RWPE2 (cell line): Measurements from ENCODE around the gene HPN.

Source experiments
- ATAC-seq: fragments of 200-7000 bp; cut with Tn5 transposase; 3 replicates; pipeline ENCODE4 v1.9.1; 2021; ENCODE audit warnings: low read depth
- DNase-seq: peaks from one replicate; pipeline ENCODE4 v3.0.0-alpha.2; 2020; ENCODE audit warnings: low spot score
- H3K27ac ChIP-seq: fragments of 450-650 bp; 2 replicates; pipeline ENCODE4 v1.5.1; 2017; ENCODE audit warnings: mild to moderate bottlenecking; ENCODE audit not compliant: poor library complexity, severe bottlenecking
- H3K27me3 ChIP-seq: fragments of 250-450 bp; sonication (Bioruptor Pico); 2 replicates; pipeline ENCODE4 v1.5.1; 2021; ENCODE audit warnings: mild to moderate bottlenecking, moderate library complexity; ENCODE audit not compliant: insufficient read depth, poor library complexity, severe bottlenecking
- H3K36me3 ChIP-seq: fragments of 250-450 bp; sonication (Bioruptor Pico); 2 replicates; pipeline ENCODE4 v1.5.1; 2020; ENCODE audit warnings: low read depth, mild to moderate bottlenecking, moderate library complexity
- H3K4me1 ChIP-seq: fragments of 250-450 bp; sonication (Bioruptor Pico); 2 replicates; pipeline ENCODE4 v1.5.1; 2021; ENCODE audit warnings: mild to moderate bottlenecking, moderate library complexity; ENCODE audit not compliant: insufficient read depth, poor library complexity, severe bottlenecking
- H3K4me3 ChIP-seq: fragments of 250-450 bp; sonication (Bioruptor Pico); 2 replicates; pipeline ENCODE4 v1.5.1; 2021; ENCODE audit warnings: mild to moderate bottlenecking, moderate library complexity; ENCODE audit not compliant: severe bottlenecking
- H3K9me3 ChIP-seq: fragments of 250-450 bp; sonication (Bioruptor Pico); 2 replicates; pipeline ENCODE4 v1.5.1; 2021; ENCODE audit warnings: mild to moderate bottlenecking, moderate library complexity; ENCODE audit not compliant: severe bottlenecking
- CTCF ChIP-seq: fragments of 450-650 bp; IDR thresholded peaks from one replicate; pipeline ENCODE4 v1.5.1; 2017; ENCODE audit warnings: mild to moderate bottlenecking, moderate library complexity; ENCODE audit not compliant: poor library complexity, severe bottlenecking

The HPN gene

GRCh38 chr19:35044317-35045117 is 3.0 kb downstream of the HPN start:
- Histone ChIP-seq H3K9me3 (no peaks in the 10 kb centered on the region), H3K4me1 (no peaks in the 10 kb centered on the region), H3K36me3 (no peaks in the 10 kb centered on the region), H3K27ac (no peak overlapping the region), H3K4me3 (no peak overlapping the region), H3K27me3 (no peaks in the 10 kb centered on the region)
- peak; percentile 82 for TF ChIP-seq CTCF
- ATAC-seq = no peak
- no peak for DNase-seq

- DNase-seq (no peak), ATAC-seq (peak; percentile 80)
- Histone ChIP-seq H3K9me3 (no peaks in the 10 kb centered on the region), H3K4me3 (no peak overlapping the region), H3K36me3 (no peaks in the 10 kb centered on the region), H3K27me3 (no peaks in the 10 kb centered on the region), H3K27ac (no peak overlapping the region), H3K4me1 (no peaks in the 10 kb centered on the region)
- peak; percentile 26 for TF ChIP-seq CTCF
These were observed 4.3 kb downstream of the HPN start for GRCh38 chr19:35045667-35046300.

- no peak overlapping the region for H3K27ac ChIP-seq
- no peak for TF ChIP-seq CTCF
- no peaks in the 10 kb centered on the region for H3K36me3 ChIP-seq
- no peaks in the 10 kb centered on the region for H3K9me3 ChIP-seq
- no peak for ATAC-seq
- no peaks in the 10 kb centered on the region for H3K27me3 ChIP-seq
- no peak for DNase-seq
- no peaks in the 10 kb centered on the region for H3K4me1 ChIP-seq
- no peak overlapping the region for H3K4me3 ChIP-seq
These were observed 4.9 kb downstream of the HPN start for GRCh38 chr19:35046461-35046860.

GRCh38 chr19:35048911-35049411 is 7.4 kb downstream of the HPN start:
- Histone ChIP-seq H3K27ac (no peak overlapping the region), H3K9me3 (no peaks in the 10 kb centered on the region), H3K4me3 (no peak overlapping the region), H3K36me3 (no peaks in the 10 kb centered on the region), H3K27me3 (no peaks in the 10 kb centered on the region), H3K4me1 (no peaks in the 10 kb centered on the region)
- no peak for DNase-seq
- no peak for TF ChIP-seq CTCF
- no peak; the same call in 2 of the 3 replicates for ATAC-seq
